Activated CD4-positive, alpha-beta memory T cell treated with anti-CD3 and anti-CD28 coated beads, Interleukin-2, amount 10 ng/mL, durations not matched to agents 7 days and 5 days (primary cell): ENCODE data around the gene TMPRSS13. TPM values are rescaled to one million over a fixed set of nuclear protein-coding genes. Genes with fewer than 3 reads are reported as not detected.

Experiments
- CTCF ChIA-PET: fragments of 350-600 bp; sonication (Branson Sonifier 250); formaldehyde crosslinking; loops from one replicate; lab custom pipeline; 2021; ENCODE audit warnings: antibody characterized with exemption, inconsistent platforms; lab: Charles Lee
- POLR2A ChIA-PET: fragments of 350-600 bp; sonication (Branson Sonifier 250); formaldehyde crosslinking; loops from one replicate; lab custom pipeline; 2021; ENCODE audit warnings: antibody characterized with exemption; lab: Charles Lee
- DNase-seq: peaks from one replicate; pipeline ENCODE4 v3.0.0-alpha.2; 2020
- H3K27ac Mint-ChIP-seq: one replicate; pipeline ENCODE4 v1.8.0; 2021; ENCODE audit warnings: mild to moderate bottlenecking, mixed read lengths
- H3K27me3 Mint-ChIP-seq: one replicate; pipeline ENCODE4 v1.8.0; 2021; ENCODE audit warnings: mixed read lengths
- H3K36me3 Mint-ChIP-seq: one replicate; pipeline ENCODE4 v1.8.0; 2021; ENCODE audit warnings: low read depth, mixed read lengths
- H3K4me1 Mint-ChIP-seq: one replicate; pipeline ENCODE4 v1.8.0; 2021; ENCODE audit warnings: mixed read lengths
- H3K4me3 Mint-ChIP-seq: one replicate; pipeline ENCODE4 v1.8.0; 2021; ENCODE audit warnings: mild to moderate bottlenecking, mixed read lengths
- H3K9me3 Mint-ChIP-seq: one replicate; pipeline ENCODE4 v1.8.0; 2021; ENCODE audit warnings: mixed read lengths
- total RNA-seq, 2 experiments: library from RNA; stranded (reverse); gene quantifications; one replicate each; pipeline ENCODE4 v1.2.3, GENCODE V29; 2021

TMPRSS13 gene
- total RNA-seq, 2 experiments from 2014 or later: 1.9 to 2.2 TPM

DNA sequence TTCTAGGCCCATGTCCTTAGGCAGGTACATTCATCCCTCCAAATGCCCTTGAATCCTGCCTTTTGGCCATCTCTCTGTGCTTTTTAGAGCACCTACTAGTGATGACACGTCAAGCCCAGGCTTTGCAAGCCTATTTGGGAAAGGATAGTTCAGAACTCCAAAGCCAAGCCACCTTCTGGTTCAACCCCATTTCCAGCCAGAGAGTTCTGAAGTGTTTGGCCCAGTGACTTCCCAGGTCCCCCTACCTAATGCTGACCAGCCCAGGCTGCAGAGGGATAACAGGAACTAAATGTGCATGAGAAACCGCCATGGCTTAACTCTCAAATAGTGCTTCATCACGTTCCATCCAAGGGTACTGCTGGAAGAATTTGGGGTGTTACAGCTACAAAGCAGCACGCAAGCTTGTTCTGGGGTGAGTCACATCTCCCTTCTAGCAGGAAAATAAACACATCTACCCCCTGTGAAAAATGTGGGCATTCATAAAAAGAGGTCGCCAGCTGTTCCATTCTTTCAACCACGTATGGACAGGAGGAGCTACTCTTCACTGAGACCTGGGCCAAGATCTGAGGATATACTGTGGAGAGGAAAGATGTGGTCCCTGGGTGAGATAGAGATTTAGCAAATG is 50.8 kb downstream of the TMPRSS13 start:
- DNase-seq: no peak
- Mint-ChIP-seq H3K36me3 (no peaks in the 10 kb centered on the region), H3K4me1 (peaks cover 29% of the 10 kb centered on the region), H3K9me3 (no peaks in the 10 kb centered on the region), H3K4me3 (no peak overlapping the region), H3K27me3 (peaks cover 80% of the 10 kb centered on the region), H3K27ac (no peak overlapping the region)
- ChIA-PET POLR2A (no interaction called here), CTCF (no interaction called here)

DNA sequence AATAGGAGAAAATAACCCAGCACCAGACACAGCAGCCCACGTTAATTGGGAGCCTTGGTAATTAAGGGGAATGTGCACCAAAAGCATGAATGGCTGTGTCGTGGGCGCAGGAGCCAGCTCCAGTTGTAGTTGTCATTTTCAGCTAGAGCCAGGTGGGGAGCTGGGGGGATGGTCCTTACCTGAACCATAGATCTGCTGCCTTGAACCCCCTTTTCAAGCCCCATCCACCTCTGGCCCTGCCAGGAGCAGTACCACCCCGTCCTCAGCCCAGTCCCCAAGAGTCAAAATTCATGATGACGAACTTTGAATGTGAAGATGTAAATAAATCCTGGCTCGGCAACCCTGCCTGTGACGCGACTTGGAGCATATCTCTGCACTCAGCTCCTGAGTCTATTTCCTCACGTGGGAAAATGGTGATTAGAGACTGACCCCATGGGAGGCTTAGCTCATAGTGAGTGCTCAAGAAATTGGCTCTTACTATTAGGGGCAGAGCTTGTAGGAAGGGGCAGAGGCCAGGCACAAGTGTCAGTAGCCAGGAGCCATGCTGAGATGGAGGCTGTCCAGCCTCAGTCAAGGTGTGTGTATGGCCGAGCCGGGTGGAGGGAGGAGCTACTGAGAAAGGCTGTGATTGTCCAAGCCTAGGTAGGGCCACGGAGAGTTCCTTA is 52.0 kb downstream of the TMPRSS13 start:
- POLR2A ChIA-PET: interaction anchor here (1.2 kb wide), 1 partner anchor 54 kb away, joined by 3 read pairs; no protein-coding TSS in a partner anchor
- CTCF ChIA-PET: no interaction called here
- DNase-seq: no peak
- Mint-ChIP-seq H3K36me3 (no peaks in the 10 kb centered on the region), H3K9me3 (no peaks in the 10 kb centered on the region), H3K4me1 (peaks cover 37% of the 10 kb centered on the region), H3K27me3 (peaks cover 76% of the 10 kb centered on the region), H3K4me3 (no peak overlapping the region), H3K27ac (no peak overlapping the region)

DNA sequence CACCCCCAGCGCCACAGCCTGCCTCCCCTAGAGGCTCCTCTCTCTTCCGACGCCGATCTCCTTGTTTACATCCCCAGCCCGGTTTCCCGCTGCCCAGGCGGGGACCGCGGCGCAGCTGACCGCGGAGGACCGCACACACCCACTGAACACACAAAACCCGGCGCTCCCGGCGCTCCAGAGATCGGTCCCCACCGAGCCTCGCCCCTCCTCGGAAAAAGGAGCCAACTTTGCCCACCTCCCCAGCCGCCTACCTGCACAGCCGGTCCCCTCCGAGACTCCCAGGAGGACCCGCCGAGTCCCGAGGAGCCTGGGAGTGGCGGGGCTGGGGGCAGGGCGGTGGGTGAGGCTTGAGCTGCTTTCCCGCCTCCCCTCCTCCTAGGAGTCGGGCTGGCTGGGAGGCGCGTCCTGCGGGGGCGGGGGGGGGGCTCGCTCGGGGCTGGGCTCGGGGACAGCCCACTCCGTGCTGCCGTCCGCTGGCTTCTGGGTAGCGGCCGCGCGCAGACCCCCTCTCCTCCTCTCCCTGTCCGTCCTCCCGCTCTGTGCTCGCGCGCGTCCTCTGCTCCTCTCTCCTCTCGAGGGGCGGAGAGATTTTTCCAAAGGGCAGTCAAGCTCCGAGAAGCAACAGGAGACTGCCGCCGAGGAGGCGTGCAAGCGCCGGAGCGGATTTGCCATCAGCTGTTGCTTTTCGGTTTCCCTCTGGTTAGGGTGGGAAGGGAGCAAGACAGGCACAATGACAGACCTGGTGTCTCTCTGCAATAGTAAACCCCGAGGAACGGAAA is 52.7 kb downstream of the TMPRSS13 start, which contains the start of gene FXYD6:
Gene FXYD6 (minus strand): TSS at position 318 of the 779 bp plus-strand sequence. CDS start 33,882 bp downstream, outside the sequence.
- peaks cover 77% of the 10 kb centered on the region for H3K27me3 Mint-ChIP-seq
- no peak within 1 kb of the TSS for H3K27ac Mint-ChIP-seq
- POLR2A ChIA-PET: interaction anchor here (1.2 kb wide), 1 partner anchor 54 kb away, joined by 3 read pairs; no protein-coding TSS in a partner anchor

DNA sequence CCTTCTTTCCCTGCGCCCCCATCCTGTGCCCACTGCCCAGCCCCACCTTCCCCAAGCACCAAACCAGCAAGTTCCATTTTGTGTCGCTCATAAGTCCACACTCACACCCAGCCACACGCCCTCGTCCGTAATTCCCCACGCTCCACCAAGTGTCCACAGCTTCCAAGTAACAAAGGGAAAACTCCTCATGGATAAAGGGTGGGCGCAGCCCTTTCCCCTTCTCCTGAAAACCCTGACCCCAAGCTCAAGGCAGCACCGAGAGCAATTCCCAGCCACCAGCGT is 53.2 kb downstream of the TMPRSS13 start:
- peaks cover 37% of the 10 kb centered on the region for H3K4me1 Mint-ChIP-seq
- POLR2A ChIA-PET: no interaction called here
- H3K36me3 Mint-ChIP-seq: no peaks in the 10 kb centered on the region
- peak overlapping the region; percentile 52 for H3K4me3 Mint-ChIP-seq
- H3K27me3 Mint-ChIP-seq: peaks cover 72% of the 10 kb centered on the region
- no peak overlapping the region for H3K27ac Mint-ChIP-seq
- H3K9me3 Mint-ChIP-seq: no peaks in the 10 kb centered on the region
- DNase-seq: no peak
- CTCF ChIA-PET: no interaction called here

More for the DNA sequence above, 52.7 kb downstream of the TMPRSS13 start, which contains the start of gene FXYD6:
- CTCF ChIA-PET: no interaction called here
- H3K9me3 Mint-ChIP-seq: no peaks in the 10 kb centered on the region
- H3K36me3 Mint-ChIP-seq: no peaks in the 10 kb centered on the region
- H3K4me1 Mint-ChIP-seq: peaks cover 37% of the 10 kb centered on the region
- DNase-seq: no peak
- H3K4me3 Mint-ChIP-seq: peak within 1 kb of the TSS; percentile 52

DNA sequence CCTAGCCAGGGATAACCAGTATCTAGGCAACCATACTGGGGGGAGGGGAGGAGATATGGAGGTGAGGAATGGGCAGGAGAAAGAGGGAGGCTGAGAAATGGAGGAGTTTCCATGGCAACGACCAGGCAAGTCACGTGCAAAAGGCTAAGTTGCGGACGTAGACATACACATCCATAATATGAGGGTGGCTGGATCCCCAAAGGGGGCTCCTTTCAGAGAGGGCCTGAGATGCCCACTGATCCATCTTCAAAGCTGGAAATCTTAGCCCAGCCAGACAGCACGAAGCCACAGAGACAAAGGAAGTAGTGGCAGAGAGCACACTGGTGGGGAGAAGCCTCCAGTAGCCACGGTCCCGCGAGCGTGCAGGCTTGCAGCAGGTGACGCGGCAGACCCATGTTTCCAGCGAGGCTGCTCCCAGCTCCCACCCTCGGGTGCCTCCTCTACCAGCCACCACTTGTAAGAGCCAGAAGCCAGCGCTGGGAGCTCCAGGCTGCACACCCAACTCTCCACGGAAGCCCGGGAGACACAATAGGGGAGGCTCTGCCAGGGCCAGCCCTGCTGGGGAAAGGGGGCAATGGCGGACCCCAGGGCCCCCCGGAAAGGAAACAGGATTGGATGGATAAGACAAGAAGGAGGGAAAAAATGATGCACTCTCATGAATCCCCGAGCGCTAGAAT is 53.7 kb downstream of the TMPRSS13 start:
- Mint-ChIP-seq H3K4me3 (peak overlapping the region; percentile 52), H3K4me1 (peaks cover 37% of the 10 kb centered on the region), H3K36me3 (no peaks in the 10 kb centered on the region), H3K27me3 (peaks cover 69% of the 10 kb centered on the region), H3K27ac (no peak overlapping the region), H3K9me3 (no peaks in the 10 kb centered on the region)
- ChIA-PET CTCF (no interaction called here), POLR2A (no interaction called here)
- no peak for DNase-seq

DNA sequence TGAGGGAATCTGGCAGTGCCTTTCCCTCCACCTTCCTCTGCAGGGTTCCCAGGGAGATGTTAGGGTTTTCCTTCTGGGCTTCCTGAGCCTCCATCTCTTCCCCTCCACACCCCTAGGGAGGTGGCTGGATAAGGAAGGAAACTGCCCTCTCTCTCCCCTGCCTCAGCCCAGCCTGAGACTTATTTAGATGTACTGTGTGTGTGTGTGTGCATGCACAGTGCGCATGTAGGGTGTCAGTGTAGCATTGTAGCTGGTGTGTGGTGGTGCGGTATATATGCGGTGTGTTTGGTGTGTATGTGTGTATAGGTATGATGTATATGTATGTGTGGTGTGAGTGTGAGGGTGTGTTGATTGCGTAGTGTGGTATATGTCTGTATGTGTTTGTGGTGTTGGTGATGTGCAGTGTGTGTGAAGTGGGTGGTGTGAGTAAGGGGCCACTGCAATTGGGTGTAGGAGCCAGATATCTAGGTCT is 54.3 kb downstream of the TMPRSS13 start:
- Mint-ChIP-seq H3K36me3 (no peaks in the 10 kb centered on the region), H3K27ac (no peak overlapping the region), H3K4me3 (peak overlapping the region; percentile 2), H3K9me3 (no peaks in the 10 kb centered on the region), H3K27me3 (peaks cover 63% of the 10 kb centered on the region), H3K4me1 (peaks cover 37% of the 10 kb centered on the region)
- POLR2A ChIA-PET: no interaction called here
- CTCF ChIA-PET: no interaction called here
- DNase-seq: no peak

DNA sequence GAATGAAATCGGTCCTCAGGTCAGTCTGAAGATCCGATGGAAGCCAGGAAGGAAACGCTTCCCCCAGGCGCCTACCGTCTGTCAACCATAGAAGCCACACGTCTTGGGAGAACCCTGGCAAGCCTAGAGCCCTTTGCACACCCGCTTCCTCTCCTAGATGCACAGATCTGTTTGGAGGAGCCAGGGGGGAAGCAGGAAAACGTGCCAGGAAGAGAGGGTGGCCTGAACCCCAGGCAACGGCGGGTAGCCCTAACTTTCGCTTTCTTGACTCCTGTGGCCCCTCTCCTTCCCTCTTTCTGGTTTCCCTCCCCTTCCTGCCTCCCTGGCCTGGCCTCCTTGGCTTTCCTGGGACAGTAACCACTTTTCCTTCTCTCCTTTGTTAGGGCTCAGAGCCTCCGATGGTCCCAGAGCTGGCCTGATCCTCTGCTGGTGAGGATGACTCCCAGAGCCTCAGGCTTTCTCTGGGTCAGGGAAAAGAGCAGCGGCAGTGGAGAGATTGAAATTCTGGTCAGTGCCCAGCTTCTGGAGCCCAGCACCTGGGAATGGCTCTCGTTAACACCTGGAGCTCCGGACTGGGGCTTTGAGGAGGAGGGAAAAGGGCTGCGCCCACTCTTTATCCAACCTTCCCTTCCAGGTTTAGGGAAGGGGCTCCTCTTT is 54.8 kb downstream of the TMPRSS13 start:
- Mint-ChIP-seq H3K27me3 (peaks cover 60% of the 10 kb centered on the region), H3K36me3 (no peaks in the 10 kb centered on the region), H3K4me3 (no peak overlapping the region), H3K9me3 (no peaks in the 10 kb centered on the region), H3K4me1 (peaks cover 37% of the 10 kb centered on the region), H3K27ac (no peak overlapping the region)
- ChIA-PET CTCF (no interaction called here), POLR2A (no interaction called here)
- no peak for DNase-seq

DNA sequence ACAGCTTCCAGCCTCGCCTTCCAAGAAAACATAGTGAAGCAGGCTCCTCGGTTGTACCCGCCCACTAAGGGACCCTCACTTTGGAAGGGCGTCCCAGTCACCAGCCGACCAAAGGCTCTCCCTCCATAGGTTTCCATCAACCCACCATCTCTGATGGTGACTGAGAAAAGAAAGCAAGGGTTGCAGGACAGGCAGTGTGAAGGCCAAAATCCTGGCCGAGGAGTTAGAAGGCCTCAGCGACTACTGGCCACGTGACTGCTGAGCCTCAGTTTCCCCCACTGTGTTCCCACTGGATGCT is 55.4 kb downstream of the TMPRSS13 start:
- ChIA-PET CTCF (no interaction called here), POLR2A (no interaction called here)
- Mint-ChIP-seq H3K4me1 (peaks cover 37% of the 10 kb centered on the region), H3K4me3 (no peak overlapping the region), H3K27ac (no peak overlapping the region), H3K36me3 (no peaks in the 10 kb centered on the region), H3K27me3 (peaks cover 56% of the 10 kb centered on the region), H3K9me3 (no peaks in the 10 kb centered on the region)
- DNase-seq: no peak

DNA sequence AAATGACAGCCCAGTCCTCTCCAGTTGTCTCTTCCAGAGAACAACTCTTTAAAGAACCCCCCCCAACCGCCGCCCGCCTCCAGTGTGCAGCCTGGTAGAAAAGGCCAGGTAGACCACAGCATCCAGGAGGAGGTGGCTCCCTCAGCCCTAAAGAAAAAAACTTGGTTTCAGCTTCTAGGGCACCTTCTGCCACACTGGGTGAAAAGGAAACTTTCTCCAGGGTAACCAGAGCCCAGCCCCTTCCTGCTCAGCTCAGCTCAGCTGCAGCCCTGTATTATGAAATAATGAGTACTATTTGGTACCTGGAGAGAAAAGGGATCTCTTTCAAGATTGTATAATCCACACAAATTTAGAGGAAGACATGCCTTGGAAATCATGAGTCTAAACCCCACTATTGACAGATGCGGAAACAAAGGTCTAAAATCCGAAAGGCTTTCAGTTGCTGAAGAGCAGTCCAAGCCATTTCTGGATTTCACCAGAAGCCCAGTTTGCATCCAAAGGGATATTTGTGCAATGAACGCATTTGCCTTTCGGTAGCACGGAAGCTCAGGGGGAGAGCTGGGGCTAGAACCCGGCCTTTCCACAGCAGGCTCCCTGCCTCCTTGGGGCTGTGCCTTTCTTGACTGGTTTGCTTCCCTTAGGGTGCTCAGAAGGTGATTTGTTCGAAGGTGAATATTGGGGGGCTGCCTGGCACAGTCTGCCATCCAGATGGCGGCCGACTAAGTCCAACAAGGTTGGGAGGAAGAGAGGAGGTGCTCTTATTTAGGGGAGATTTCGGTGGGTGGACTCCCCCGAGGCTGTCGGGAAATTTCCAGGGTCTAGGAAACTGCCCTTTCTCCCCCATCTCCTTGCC is 56.0 kb downstream of the TMPRSS13 start:
- POLR2A ChIA-PET: no interaction called here
- DNase-seq: no peak
- no peak overlapping the region for H3K27ac Mint-ChIP-seq
- H3K4me1 Mint-ChIP-seq: peaks cover 37% of the 10 kb centered on the region
- H3K36me3 Mint-ChIP-seq: no peaks in the 10 kb centered on the region
- CTCF ChIA-PET: interaction anchor here (1.2 kb wide), 1 partner anchor 44 kb away, joined by 3 read pairs; no protein-coding TSS in a partner anchor
- no peak overlapping the region for H3K4me3 Mint-ChIP-seq
- no peaks in the 10 kb centered on the region for H3K9me3 Mint-ChIP-seq
- peaks cover 54% of the 10 kb centered on the region for H3K27me3 Mint-ChIP-seq

DNA sequence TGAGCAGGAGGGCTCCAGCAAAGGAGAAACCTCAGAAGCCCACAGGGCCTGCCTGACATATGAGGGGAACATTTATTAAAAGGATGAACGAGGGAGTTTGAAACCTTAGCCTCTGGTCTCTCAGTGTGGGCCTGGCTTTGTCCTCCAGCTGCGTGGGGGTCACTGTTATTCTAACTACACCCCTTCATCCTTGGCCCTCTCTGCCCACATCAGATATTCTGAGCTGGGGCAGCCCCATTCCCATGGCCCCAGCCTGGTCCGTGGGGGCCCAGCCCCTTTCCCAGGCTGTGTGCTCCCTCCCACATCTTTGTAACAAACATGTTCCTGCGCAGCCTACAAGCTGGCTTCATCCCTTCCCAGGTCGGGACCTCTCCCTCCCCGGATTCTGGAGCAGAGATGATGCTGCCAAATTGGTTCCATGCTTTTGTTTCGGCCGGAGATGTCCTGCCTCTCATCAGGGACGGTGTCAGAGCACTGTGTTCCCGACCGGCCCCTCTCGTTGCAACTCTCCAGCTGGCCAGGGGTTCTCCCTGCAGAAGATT is 56.7 kb downstream of the TMPRSS13 start:
- ChIA-PET POLR2A (no interaction called here), CTCF (interaction anchor here (1.2 kb wide), 1 partner anchor 44 kb away, joined by 3 read pairs; no protein-coding TSS in a partner anchor)
- H3K36me3 Mint-ChIP-seq: no peaks in the 10 kb centered on the region
- peaks cover 37% of the 10 kb centered on the region for H3K4me1 Mint-ChIP-seq
- H3K27ac Mint-ChIP-seq: no peak overlapping the region
- H3K27me3 Mint-ChIP-seq: peaks cover 49% of the 10 kb centered on the region
- DNase-seq: no peak
- no peak overlapping the region for H3K4me3 Mint-ChIP-seq
- H3K9me3 Mint-ChIP-seq: no peaks in the 10 kb centered on the region

DNA sequence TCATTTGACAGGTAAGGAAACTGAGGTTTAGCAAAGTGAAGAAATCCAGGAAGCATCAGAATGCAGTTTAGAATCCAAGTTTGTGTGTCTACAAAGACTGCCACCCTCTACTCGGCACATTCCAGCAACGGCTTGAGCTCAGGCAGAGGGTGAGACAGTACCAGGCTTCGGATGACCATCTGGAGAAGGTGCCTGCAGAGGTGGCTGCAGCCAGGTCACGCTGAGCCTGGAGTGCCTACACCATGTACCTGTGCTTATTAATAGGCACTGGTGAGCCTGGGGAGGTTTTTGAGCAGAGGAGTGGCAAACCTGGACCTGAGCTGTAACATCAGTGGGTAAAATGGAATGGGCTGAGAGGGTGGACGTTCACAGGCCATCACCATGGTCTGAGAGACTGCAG is 57.4 kb downstream of the TMPRSS13 start:
- peaks cover 44% of the 10 kb centered on the region for H3K27me3 Mint-ChIP-seq
- ChIA-PET POLR2A (no interaction called here), CTCF (interaction anchor here (0.9 kb wide), 1 partner anchor 76 kb away, joined by 4 read pairs; no protein-coding TSS in a partner anchor)
- no peaks in the 10 kb centered on the region for H3K36me3 Mint-ChIP-seq
- H3K4me3 Mint-ChIP-seq: no peak overlapping the region
- H3K4me1 Mint-ChIP-seq: peaks cover 36% of the 10 kb centered on the region
- no peak overlapping the region for H3K27ac Mint-ChIP-seq
- no peaks in the 10 kb centered on the region for H3K9me3 Mint-ChIP-seq
- no peak for DNase-seq
